ENCODE data around the gene NIN.

Gene NIN, protein sequence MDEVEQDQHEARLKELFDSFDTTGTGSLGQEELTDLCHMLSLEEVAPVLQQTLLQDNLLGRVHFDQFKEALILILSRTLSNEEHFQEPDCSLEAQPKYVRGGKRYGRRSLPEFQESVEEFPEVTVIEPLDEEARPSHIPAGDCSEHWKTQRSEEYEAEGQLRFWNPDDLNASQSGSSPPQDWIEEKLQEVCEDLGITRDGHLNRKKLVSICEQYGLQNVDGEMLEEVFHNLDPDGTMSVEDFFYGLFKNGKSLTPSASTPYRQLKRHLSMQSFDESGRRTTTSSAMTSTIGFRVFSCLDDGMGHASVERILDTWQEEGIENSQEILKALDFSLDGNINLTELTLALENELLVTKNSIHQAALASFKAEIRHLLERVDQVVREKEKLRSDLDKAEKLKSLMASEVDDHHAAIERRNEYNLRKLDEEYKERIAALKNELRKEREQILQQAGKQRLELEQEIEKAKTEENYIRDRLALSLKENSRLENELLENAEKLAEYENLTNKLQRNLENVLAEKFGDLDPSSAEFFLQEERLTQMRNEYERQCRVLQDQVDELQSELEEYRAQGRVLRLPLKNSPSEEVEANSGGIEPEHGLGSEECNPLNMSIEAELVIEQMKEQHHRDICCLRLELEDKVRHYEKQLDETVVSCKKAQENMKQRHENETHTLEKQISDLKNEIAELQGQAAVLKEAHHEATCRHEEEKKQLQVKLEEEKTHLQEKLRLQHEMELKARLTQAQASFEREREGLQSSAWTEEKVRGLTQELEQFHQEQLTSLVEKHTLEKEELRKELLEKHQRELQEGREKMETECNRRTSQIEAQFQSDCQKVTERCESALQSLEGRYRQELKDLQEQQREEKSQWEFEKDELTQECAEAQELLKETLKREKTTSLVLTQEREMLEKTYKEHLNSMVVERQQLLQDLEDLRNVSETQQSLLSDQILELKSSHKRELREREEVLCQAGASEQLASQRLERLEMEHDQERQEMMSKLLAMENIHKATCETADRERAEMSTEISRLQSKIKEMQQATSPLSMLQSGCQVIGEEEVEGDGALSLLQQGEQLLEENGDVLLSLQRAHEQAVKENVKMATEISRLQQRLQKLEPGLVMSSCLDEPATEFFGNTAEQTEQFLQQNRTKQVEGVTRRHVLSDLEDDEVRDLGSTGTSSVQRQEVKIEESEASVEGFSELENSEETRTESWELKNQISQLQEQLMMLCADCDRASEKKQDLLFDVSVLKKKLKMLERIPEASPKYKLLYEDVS (N-terminal part only)

DNA sequence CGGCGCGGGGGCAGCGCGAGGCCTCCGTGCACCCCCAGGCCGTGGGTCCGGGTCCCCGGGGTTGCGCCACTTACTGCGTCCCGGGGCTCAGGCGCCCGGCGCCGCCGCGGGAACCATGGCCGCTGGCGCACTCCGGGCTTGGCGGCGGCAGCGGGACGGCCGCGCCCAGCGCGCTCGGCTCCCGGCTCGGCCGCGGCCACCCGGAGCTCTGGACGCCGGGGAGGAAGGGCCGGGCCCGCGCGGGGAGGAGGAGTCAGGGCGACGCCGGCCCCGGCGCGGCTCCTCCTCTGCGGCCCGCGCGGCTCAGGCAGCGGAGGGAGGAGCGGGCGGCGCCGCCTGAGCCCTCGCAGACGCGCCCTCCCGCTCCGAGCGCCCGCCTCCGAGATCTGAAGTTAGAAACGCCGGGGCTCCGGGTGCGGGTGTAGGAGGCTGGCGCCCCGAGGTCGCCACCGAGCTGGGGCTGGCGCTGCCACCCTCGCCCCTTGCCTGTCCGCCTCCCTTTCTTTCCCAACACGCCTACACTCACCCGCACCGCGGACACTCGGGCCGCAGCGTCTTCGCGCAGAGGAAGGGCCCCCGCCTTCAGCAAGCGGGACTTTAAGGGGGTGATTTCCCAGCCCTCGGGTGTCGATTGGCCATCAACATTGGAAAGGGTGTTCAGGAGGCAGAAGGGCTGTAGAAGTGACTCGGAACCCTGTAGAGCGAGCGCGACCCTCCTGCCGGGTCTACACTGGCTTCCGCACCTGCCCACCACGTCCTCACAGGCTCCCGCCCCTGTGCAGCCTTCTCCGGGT is at the start of gene NIN:
Gene NIN (minus strand): TSS at position 231 of the 794 bp plus-strand sequence. CDS start 9,106 bp downstream, outside the sequence.
- peak; percentile 69 for DNase-seq

DNA sequence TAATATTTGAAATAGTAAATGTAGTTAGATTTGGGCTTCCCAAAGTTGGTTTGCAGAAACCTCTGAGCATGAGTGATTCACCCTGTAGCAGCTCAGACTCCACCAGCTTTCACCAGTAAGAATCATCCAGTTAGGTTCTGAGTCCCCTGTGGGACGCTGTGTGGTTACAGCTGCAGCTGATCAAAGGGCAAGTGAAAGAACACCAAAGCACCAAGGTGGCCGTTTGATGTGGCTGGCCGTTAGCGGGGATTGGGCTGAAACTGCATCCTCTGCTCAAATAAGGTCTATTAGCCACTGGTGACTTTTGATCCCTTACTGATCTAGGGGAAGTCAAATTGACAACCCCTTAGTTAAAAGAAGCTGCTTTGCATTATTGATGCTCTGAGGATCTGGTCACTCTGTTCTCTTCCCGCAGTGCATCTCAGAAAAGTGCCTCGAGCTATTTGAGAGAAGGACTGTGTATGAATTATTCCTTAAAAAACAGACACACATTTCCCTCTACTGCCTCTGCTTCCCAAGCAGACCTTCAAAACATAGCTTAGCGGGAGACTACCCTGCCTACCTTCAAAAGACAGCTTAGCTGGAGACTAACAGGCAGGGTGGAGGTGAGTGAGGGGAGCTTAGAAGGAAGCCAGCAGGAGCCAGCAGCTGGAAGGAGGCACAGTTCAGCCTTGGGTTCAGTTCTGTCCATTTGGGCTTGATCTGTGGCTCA is 44.6 kb upstream of the NIN start:
- DNase-seq, result no peak

DNA sequence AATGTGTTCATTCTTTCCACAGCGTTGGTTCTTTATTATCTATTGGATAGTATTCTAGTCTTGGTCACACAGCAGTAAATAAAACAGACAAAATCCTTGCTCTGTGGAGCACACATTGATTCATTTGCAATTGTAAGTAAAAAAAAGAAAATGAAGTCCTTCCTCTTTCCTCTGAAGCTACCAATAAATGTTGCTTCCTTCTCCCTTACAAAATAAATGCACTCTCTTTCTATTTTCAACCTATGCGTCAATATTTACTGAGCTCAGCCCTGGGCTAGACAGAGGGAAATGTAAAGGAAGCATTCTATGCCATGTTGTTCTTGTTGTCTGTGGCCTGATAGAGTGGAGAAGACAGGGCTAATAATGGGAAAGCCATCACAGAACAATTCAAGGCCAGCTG is 43.8 kb upstream of the NIN start:
- DNase-seq, result no peak

DNA sequence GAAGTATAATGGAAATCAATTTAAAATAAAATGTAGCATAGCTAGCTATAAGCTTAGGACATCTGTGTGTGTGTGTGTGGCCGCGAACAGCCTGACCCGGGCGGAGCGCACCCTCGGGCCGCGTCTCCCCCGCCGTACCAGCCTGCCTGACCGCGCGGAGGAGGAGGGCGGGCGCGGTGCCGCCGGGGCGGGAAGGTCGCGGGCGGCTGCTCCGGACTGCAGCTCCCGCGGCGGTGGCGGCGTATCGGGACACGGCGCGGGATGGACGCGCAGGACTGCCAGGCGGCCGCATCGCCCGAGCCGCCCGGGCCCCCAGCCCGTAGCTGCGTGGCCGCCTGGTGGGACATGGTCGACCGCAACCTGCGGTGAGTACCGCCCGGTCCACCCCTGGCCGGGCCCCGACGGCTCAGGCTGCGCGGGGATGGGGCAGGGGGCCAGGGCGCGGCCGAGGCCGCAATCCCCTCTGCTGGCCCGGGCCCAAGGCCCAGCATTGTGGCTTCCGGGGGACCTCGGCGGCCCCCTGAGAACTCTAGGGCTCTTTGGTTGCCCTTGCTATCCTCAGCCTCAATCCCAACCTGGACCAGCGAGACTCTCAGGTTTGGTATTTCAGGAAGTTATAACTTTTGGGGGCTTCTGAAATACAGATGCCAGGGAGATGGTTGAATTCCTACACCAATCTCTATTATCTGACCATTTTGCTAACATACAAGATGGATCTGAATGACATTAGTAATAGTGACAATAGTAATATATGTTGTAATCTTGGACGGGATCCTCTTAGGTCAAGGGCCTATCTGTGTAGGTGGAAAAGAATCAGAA is 41.2 kb upstream of the NIN start, which contains the start of gene ABHD12B:
Gene ABHD12B (plus strand): TSS at position 140 of the 819 bp plus-strand sequence. CDS start 122 bp downstream, at position 262.
- DNase-seq, result no peak

DNA sequence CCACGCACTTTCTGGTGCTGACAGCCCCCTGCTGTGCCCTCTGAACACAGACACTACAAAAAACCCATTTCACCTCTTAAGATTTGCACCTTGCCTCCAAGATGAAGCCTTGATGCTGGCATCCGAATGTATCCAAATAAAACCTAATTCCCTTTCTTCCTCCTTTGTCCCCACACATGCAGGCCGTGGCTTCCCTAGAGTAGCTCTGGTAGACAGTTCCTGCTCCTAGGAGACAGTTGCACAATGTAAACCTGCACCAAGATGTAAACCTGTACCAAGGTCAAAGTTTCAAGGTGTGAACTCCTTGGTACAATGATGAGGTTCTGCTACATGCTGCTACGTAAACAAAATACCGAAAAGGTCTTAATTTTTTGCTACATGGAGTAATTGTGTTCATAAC is 40.3 kb upstream of the NIN start:
- DNase-seq, result no peak

DNA sequence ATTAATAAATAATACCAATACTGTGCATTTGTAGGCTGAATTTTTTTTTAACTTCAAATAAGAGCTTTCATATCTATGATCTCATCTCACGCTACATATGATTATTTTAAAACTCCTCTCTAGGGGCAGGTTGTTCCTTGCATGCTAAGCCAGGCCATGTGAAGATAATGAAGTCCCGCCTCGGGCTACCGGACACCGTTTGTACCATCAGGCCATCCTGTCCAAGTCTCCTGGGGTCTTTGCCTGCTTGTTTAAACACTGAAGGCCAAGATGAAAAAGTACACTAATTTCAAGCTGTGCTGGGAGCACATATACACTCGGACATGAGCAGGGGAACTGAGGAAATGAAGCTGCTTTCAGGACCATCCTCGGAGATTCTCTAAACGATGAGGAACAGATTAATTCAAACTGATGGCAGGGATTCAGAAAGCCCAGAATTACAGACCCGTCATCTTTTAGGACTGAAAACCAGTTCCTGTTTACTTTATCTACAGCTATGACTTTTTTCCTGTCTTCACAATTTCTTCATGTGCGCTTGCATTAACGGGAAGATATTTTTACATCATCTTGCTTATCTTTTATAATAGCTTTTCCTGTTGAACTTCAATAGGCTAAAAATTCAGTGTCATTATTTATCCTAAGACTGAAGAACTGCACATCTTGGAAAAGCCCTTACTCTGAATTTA is 34.6 kb upstream of the NIN start:
- no peak for DNase-seq

DNA sequence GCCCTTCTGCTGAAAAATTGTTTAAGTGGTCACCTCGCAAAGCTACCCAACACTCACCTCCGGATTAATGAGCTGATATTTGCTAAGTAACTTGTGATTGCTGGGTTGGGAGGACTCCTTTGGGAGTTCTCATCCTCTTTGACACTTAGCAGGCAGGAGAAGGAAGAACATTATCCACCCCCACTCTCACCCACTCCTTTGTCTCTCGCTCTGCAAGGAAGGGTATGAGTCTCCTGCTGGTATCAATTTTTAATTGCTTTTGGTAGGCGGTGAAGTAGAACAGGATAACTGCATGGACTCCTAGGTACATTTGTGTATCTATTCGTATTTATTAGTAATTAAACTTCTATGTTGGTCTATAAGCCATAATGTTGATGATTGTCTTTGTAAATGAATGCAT is 34.0 kb upstream of the NIN start:
- no peak for DNase-seq

DNA sequence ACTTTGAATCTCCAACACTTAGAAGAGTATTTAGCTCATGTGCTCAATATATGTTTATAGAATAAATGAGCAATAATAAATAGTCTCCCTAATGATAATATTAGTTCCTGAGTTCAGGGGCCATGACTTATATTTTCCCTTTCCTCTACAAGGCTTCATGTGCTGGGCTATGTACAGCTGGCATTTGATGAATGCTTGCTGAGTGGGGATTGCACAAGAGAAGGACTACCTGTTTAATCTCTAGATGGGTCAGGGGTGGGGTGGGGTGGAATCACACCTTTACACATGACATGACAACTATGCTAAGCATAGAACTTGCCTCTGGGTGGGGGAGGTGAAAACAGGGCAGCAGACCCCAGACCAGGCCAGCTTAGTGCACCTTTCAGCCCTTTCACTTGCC is 33.3 kb upstream of the NIN start:
- DNase-seq, result no peak

DNA sequence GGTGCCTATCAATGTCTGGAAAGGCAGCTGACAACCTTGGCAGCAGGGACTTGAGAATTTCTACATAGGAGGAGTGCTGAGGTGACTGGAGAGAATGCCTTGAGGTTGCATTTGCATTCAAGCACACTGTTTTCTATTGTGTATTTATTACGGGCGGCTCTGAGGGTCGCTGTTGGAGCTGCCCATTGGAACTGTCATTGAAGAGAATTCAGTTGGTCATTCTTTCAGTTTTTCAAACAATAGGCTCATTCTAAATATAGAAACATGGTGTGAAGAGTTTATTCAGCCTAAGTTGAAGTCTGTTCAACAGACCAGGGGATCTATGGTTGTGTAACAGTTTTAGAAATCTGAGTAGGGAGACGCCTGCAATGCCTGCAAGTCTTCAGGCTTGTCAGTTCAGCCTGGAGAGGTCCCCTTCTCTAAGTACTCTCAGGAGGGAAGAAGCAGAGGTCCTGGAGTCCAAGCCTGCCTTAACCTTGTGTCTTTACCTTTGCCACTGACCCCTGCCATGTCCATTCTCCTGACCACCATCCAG is 31.1 kb upstream of the NIN start:
- DNase-seq, result no peak

DNA sequence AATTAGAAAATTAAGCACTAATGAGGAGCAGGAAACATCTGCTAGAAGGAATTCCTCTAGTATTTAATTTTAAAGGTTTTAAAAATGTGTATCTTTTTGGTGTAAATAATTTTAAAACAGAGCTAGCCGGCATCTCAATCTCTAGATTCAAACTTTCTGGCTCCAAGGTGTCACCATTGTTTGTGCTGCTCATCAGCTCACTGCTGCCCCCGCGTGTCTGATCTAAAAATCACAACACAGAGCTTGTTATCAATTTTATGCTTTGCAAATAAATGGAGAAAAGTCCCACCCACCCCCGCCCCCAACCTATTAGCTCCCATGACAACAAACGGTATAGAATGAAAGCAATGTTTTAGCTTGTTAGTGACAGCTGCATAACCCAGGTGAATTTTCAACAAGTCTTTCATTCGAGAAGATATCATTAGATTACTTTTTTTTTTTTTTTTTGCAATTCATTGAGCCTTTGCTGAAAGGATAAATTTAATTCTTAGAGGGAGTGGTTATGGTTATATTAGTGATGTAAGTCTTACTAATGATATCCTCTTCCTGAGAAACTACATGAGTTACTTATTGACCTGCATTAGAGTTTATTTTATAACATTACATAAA is 29.6 kb upstream of the NIN start:
- peak; percentile 80 for DNase-seq

DNA sequence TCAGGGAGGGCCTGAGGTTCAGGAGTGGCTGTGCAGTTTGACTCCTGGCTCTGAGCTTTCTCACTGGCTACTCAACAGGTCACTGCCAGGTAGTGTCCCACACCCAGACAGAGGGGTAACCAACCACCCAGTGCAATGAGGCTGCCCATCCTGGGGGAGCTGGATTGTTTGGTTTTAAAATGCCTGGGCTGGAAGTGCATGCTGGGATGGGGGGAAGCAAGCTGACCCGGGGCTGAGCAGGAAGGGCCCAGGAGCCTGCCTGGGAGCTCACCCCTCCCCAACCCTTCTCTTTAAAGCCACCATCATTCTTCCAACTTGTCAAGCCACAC is 28.3 kb upstream of the NIN start:
- DNase-seq, result peak; percentile 34

DNA sequence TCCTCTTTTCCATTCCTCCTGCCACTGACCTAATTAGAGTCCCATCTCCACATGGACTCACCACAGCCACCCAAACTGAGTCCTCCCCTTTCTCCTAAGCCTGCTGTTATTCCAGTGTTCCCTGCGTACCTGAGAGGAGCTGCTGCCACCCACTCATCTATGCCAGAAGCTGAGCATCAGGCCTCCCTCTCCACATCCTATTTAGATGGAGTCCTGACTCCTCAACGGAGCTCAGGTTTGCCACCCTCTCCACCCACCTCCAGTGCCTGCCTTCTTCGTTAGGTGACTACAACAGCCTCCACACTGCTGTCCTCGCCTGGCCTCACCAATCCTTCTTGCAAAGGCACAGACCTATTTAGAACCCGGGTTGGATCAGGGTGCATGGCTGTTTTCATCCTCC is 25.7 kb upstream of the NIN start:
- no peak for DNase-seq

DNA sequence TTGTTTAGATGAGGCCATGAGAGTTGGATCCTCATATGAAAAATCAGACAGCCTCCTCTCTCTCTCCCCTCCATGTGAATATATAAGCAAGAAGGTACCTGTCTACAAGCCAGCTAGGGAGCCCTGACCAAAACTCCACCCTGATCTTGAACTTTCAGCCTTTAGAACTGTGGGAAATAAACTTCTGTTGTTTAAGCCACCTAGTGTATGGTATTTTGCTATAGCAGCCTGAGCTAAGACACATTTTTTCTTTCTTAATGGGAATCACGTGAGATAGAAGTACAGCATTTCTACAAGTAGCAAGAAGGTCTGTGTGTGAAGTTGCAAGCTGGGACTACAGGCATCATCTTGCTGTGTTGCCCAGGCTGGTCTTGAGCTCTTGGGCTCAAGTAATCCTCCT is 24.6 kb upstream of the NIN start:
- no peak for DNase-seq

DNA sequence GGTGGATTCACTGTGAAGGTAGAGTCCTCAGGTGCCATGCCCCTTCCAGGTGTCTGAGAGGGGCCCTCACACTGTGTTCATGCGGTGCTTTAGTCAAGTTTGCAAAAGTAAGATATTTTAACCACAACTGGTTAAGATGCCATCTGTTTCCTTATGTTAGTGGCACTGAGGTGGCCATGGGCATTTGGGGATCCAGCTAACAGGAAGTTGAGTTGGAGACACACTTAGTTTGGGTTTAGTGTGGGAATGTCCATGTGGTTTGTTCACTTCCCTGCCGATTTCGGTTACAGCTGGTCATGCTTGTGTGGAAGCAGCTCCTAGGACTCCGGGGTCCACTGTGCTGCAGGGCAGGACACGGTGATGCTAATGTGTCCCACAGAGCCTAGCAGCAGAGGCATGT is 23.6 kb upstream of the NIN start:
- DNase-seq, result no peak

DNA sequence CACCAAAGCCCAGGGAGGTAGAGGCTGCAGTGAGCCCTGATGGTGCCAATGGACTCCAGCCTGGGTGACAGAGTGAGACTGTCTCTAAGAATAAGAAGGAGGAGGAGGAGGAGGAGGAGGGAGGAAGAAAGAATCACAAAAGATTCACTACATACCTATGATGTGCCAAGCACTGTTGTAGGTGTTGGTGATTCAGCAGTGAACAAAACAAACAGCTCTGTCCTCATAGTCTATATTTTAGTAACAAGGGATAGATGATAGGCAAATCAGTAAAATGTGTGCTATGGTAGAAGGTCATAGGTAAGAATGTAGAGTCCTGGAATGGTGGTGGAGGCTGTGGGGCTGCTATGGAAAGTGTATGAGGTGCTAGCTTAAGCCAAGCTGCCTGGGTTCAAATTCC is 22.9 kb upstream of the NIN start:
- no peak for DNase-seq

DNA sequence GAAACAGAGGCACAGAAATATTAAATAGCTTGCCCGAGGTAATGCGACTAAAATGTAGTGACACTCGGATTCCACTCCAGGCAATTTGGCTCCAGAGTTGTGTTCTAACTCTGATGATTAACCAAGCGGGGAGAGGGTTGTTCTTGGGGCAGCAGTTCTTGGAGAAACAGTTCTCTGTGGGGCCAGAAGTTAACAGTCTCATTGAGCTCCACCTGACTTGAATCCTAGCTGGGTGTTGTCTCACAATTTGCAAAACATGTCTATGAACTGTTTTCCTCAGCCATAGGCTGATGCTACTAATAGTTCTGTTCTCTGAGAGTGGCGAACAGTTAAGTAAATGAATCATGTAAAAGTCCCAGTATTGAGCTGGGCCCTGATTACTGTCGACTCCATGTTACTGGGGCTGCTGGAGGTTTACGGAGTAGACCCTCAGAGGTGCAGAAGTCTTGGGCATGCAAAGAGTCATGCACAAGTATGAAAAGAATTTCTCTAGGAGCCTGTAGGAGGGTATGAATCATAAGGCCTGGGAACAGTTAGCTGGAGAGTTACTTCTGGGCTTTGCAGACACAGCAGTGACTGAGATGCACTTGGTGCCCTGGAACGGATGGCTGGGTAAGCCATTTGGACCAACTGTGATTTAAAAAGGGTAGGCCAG is 15.4 kb upstream of the NIN start:
- no peak for DNase-seq

DNA sequence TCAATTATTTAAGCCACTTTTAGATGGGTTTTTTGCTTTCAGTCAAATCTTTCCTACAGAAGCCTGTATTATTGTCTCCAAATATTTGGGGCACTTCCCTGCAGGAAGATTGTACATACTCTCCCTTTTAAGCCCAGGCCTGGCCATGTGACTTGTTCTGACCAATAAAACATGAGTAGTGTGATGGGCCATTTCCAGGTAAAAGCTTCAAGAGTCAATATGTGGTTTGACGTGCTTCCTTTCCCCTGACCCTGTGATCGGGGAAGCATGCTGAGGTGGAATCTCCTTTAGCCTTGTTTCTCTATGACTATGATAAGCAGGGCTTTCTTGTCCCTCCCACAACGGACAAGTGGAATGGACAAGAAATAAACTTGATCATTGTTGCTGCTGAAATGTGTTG is 14.2 kb upstream of the NIN start:
- DNase-seq, result no peak

DNA sequence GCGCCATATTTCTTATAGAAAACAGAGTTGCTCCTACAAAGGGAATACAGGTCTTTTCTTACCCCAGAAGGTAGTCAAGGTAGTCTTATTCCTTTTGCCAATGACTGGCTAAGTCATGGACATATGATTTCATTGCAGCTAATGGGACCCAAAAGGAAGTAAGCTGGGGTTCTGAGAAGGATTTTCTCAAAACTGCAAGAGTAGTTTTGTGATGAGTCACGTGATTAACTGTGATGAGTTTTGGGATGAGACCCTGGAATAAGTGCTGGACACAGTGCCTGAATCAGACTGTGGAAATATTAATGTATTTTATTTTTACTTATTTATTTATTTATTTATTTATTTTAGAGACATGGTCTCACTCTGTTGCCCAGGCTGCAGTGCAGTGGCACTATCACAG is 13.4 kb upstream of the NIN start:
- DNase-seq, result no peak

DNA sequence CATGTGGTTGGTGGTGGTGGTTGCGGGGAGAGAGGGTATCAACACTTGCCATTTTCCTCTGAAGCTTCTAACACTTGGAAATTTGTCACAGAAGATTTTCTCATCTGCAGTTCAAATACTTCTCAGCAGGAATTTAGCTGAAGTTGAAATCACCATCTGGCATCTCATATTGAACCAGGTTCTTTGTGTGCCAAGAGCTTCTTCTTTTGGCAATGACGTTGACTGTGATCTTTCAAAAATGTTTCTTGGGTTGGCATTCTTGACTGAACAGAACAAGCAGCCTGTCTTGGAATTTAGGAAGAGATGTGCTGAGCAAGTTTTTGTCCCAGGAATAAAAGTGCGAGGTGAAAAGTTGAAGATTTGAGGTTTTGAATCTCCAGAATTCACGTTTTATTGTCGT is 8.7 kb upstream of the NIN start:
- no peak for DNase-seq
